GF-D8 (cell line): ENCODE measurements around the gene WNK1.
"Not testable (repeated sequence)": the region's sequence is repeated elsewhere in the genome, so short reads cannot be mapped to it uniquely, and the experiment has no call there.

ENCODE experiments used
- DNase-seq: peaks from one replicate; lab custom pipeline; 2025; lab: John Stamatoyannopoulos, UW

The WNK1 gene

DNA sequence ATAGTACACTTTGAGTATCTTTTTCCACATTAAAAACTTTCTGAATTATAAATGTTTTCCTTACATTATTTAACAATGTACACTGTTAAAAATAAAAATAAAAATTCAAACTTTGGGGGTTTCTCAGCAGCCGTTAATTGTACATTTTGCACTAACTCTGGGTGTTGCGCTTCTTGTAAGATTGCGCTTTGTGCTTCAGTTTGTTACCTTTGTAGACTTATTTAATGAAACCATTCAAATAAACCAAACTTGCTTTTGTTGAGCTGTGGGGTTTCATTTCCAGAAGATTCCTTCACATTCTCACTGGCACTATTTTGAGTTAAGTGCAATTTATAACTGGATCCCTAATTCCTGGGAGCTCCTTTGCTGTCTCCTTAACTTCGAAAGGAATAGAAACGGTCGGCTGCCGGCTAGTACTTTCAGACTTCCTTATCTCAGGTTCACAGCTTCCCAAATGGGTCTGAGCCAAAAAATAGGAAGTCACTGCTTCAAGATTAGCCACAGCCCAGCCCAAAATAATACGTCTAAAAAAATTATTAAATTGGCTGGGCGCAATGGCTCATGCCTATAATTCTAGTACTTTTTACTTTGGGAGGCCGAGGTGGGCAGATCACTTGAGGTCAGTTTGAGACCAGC lies 158.9 kb downstream of the WNK1 start:
- peak; percentile 27 for DNase-seq

GRCh38 chr12:912466-913235 lies 160.3 kb downstream of the WNK1 start:
- no peak for DNase-seq

GRCh38 chr12:913919-914698 lies 161.7 kb downstream of the WNK1 start:
- DNase-seq, result no peak

GRCh38 chr12:915090-915489 lies 162.7 kb downstream of the WNK1 start:
- peak; percentile 35 for DNase-seq

DNA sequence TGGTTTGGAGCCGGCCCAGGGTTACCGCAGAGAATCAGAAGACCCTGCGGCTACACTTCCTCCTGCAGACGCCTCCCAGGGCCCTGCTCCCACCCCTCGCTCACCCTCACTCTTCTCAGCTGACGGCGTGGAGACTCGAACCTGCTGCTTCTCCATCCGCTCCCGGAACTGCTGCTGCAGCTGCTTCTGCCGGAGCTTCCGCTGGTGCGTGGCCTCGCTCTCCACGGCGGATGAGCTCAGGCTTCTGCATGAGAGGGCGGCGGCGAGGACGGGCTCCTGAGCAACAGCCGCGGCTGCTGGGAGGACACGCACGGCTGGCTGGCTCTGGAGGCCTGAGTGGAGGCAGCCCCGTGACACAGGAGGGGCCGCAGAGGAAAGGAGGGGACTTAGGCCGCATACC lies 163.9 kb downstream of the WNK1 start:
- no peak for DNase-seq

DNA sequence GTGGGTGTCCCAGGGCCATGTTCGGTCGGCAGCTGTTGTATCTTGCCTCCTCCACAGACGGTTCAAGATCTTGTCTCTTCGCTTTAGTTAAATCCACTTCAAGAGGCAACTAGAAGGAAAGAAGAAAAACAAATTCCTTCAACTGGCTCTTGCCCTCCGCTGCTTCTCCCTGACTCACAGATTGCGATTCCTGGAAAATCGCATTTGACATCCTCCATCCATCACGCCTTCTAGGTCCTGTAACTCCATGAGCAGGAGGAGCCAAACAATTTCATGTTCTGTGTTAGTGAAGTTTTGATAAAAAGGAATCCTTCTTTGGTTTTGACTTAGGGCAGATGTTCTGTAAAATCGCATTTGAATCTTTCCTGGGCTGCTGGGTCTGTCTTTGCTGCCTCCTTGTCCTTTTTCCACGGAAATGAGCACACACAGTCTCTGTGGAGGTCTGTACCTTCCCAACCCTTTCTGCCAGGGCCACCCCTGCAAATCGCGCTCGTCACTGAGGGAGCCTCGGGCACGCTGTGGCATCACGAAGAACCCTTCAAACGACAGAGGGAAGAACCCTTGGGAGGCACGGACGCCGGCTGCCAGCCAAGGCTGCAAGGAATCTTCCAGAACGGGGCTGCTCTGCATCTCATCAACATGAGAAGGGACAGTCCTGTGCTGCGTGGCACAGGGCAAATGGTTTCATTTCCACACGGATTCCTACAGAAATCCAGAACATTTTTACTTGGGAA lies 164.5 kb downstream of the WNK1 start:
- DNase-seq, result no peak

GRCh38 chr12:920676-921075 lies 168.3 kb downstream of the WNK1 start:
- no peak for DNase-seq

DNA sequence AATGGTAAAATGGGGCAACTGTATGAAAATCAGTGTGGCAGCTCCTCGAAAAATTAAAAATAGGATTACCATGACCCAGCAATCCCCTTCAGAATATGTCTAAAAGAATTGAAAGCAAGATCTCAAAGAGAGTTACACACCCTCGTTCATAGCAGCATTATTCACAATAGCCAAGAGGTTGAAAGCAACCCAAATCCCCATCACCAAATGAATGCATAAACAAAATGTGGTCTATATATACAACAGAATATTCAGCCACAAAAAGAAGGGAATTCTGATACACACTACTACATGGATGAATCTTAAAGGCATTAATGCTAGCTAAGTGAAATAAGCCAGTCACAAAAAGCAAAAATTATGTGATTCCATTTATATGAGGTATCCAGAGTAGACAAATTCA lies 169.9 kb downstream of the WNK1 start:
- no peak for DNase-seq

DNA sequence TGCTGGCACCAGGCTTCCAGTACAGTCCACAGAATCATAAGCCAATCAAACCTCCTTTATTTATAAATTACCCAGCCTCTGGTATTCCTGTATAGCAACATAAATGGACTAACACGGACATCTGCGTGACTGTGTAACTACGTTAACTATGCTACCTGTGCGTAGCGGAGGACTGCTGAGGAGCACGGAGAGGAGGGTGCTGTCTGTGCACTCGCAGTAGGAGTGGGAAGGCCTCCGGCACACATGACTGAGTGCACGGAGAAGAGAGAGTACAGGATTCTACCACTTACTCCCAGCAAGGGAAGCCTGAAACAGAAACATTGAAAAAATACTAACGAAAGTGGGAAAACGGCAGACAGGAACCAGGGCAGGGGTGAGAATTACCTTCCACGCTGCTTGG lies 174.3 kb downstream of the WNK1 start:
- no peak for DNase-seq

- no peak for DNase-seq
These were observed 178.7 kb downstream of the WNK1 start for GRCh38 chr12:931060-931459.

DNA sequence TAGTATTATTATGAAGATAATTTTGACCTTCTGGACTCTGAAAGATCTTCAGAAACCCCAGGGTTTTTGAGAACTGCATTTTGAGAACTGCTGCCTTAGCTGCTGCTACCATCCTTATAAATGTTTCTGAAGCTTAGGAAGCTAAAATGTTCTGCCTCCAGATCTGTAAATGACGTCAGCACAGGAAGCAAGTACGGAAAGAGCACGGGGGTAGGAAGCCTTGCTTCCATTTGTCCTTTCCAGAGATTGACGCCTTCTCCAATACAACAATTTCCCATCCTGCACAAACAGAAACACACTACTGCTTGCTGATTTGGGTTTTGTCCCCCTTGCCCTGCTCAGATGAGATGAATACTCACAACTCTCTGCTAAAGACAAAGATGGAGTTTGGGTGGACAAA lies 179.2 kb downstream of the WNK1 start:
- no peak for DNase-seq

DNA sequence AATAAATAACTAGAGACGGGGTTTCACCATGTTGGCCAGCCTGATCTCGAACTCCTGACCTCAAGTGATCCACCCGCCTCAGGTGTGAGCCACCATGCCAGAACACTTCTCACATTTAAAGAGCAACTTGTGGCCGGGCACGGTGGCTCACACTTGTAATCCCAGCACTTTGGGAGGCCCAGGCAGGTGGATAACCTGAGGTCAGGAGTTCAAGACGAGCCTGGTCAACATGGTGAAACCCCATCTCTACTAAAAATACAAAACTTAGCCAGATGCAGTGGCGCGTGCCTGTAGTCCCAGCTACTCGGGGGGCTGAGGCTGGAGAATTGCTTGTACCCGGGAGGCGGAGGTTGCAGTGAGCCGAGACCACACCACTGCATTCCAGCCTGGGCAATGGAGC lies 183.5 kb downstream of the WNK1 start:
- not testable (repeated sequence) for DNase-seq

DNA sequence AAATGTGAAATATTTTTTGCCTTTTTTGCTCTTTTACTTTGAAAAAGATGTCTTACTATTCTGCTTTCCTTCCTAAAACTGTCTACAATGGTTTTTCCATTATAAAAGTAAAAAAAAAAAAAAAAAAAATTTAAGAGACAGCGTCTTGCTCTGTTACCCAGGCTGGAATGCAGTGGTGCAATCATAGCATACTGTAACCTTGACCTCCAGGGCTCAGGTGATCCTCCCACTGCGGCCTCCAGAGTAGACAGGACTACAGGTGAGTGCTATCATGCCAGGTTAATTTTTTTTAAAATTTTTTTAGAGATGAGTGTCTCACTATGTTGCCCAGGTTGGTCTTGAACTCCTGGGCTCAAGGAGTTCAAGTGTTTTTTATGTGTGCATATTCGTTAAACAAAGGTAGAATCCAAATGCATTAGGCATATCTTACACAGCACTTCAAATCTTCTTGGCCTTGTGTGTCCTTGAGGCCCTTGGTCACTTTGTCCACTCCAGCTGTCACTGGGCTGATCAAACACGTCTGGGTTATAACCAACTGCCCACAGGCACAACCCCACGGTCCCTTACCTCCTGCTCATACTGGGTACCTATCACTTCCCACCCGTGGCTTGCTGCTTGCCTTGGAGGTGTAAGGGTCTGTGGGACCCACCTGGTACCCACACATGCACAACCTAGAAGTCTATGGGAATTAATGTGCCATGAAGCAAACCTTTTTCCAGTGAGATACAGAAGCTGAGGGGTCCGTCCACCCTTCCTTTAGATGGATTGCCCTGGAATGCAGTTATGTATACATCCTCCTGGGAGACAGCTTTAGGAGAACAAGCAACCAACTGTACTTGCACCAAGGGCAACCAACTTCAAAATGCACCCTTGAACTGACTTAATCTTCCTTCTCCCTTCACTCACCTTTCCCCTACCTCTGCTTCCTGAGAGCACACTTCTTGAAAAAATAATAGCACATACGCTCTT lies 184.3 kb downstream of the WNK1 start:
- DNase-seq, result no peak

GRCh38 chr12:938810-939209 lies 186.4 kb downstream of the WNK1 start:
- no peak for DNase-seq

DNA sequence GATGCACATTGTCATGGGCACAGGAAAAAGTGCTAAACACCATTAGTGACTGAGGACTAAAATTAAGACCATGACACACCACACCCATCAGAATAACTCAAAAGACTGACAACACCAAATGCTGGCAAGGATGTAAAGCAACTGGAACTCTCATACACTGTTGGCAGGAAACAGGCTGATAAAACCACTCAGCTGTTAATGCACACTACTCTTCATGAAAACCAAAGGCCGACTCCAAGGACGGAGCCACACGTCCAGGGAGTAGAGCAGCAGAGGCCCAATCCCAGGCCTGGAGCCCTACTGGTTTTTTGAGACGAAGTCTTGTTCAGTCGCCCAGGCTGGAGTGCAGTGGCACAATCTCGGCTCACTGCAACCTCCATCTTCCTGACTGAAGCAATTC lies 190.7 kb downstream of the WNK1 start:
- DNase-seq, result no peak

DNA sequence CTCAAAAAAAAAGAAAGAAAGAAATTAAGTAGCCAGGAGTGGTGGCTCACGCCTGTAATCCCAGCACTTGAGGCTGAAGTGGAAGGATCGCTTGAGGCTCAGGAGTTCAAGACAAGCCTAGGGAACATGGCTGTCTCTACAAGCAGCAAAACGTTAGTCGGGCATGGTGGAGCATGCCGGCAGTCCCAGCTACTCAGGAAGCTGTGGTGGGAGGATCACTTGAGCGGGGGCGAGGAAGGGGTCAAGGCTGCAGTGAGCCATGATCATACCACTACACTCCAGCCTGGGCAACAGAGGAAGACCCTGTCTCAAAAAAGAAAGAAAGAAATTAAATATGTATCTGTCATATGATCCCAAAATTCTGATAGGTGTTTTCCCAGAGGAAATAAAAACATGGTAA lies 191.8 kb downstream of the WNK1 start:
- no peak for DNase-seq

DNA sequence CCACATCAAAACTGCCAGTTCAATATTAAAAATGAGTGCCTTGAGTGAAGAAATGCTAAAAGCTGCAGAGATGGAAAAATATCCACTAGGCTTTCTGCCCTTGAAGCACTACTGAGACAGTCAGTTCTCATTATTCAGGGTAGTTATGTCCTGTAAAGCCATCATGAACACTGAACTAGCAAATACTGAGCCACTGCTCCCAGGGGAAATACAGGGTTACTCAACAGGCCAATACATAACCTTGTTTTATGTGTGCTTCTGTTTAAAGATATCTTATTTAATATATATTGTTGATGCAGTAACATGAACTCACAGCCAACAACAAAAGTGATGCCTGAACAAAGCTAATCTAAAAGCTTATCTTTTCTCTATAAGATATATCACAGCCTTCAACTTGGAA lies 193.8 kb downstream of the WNK1 start:
- peak; percentile 18 for DNase-seq

DNA sequence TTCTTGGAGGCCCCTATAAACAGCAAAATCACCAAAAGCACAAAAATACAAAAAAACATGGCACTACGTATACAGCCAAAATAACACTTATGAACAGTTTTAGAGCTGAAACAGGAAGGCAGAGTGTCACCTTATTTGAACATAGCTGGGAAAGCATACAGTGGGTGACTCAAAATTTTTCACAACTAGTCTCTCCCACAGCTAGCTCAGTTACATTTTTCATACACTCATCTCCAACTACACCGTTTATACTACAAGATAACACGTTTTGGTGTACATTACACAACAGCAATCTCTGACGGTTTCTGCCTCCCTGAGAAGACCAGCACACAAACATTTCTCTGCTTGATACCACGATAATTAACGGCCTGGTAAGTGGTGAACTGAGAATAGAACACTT lies 194.3 kb downstream of the WNK1 start:
- no peak for DNase-seq

DNA sequence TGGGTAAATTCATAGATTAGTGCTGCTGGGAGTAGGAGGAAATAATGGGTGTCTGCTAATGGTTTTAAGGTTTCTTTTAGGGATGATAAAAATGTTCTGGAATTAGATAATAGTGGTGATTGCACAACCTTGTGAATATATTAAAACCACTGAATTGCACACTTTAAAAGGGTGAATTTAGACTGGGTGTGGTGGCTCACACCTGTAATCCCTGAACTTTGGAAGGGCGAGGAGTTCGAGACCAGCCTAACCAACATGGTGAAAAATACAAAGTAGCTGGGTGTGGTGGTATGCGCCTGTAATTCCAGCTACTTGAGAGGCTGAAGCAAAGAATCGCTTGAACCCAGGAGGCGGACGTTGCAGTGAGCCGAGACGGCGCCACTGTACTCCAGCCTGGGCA lies 195.9 kb downstream of the WNK1 start:
- DNase-seq, result no peak

GRCh38 chr12:949453-950191 lies 197.2 kb downstream of the WNK1 start, which contains the start of gene RAD52:
Gene RAD52, minus strand, starts transcription at chr12:949694. Its CDS starts 16,636 bp downstream, at chr12:933058.
- DNase-seq, result peak; percentile 98
